ENCODE measurements around the gene NPM3. TPM values are rescaled to one million over a fixed set of nuclear protein-coding genes. Genes with fewer than 3 reads are reported as not detected.
A peak's percentile ranks its signal among the peaks of the same experiment; 100 is the strongest.

The NPM3 gene
- total RNA-seq (10 to 100 TPM; 10.9 to 31.3 (median 16.2) TPM), polyA plus RNA-seq (10 to 100 TPM; 10.3 to 13.7 TPM), total RNA-seq (8.3 reads per million, percentile 32 among the genes with 10 or more reads in this experiment)

GRCh38 chr10:101782811-101783735 is at the start of gene NPM3:
Gene NPM3 (minus strand): TSS chr10:101783446. CDS start chr10:101783390, 56 bp downstream.
- intact Hi-C loops (cut with micrococcal nuclease): loop anchor here (1.0 to 5.0 kb wide), 7 partner anchors 34 to 719 kb away; partner anchors contain the start of genes HPS6 (in 2 of the 2), ACTR1A (in 1 of the 2), BTRC (in 1 of the 2) and DPCD (in 1 of the 2)
- CTCF ChIA-PET: interaction anchor here (0.6 to 4.0 kb wide), 7 partner anchors 11 to 616 kb away, joined by 3 to 15 read pairs (median 3); no protein-coding TSS in a partner anchor

GRCh38 chr10:101832325-101832771 is 49.1 kb upstream of the NPM3 start:
- intact Hi-C loops (cut with micrococcal nuclease): loop anchor here (5.0 to 10.0 kb wide), 4 partner anchors 50 to 798 kb away; partner anchors contain the start of genes BTRC (in 1 of the 2), NPM3 (in 1 of the 2), PDZD7 (in 1 of the 2) and PPRC1 (in 1 of the 2)
- Histone ChIP-seq H3K36me3 (ENCODE audit: control insufficient read depth in 2 of 3, insufficient read depth in 3 of 3, low read length in 3 of 3) (no peaks in the 10 kb centered on the region), H3K9me3 (ENCODE audit: control insufficient read depth in 2 of 3, low read length in 3 of 3) (no peaks in the 10 kb centered on the region), H3K4me3 (ENCODE audit: low read length) (no peak overlapping the region), H3K4me1 (ENCODE audit: control insufficient read depth in 2 of 2, insufficient read depth in 2 of 2, low read length in 2 of 2) (peaks cover 29 to 58% of the 10 kb centered on the region in 2 donors), H3K27me3 (ENCODE audit: control insufficient read depth in 2 of 2, insufficient read depth in 2 of 2, low read length in 2 of 2) (no peaks in the 10 kb centered on the region), H3K27ac (ENCODE audit: low read depth, low read length) (peak overlapping the region; percentile 85)
- Mint-ChIP-seq H3K36me3 (peaks cover 0 to 6% (median 0%) of the 10 kb centered on the region in 5 donors), H3K4me3 (peak overlapping the region in 4 of 10 donors; percentile 34 to 94 (median 68)), H3K27ac (peak overlapping the region; percentile 74 to 100 (median 99)), H3K9me3 (peaks cover 0 to 17% (median 0%) of the 10 kb centered on the region in 11 donors), H3K4me1 (peaks cover 46 to 66% (median 59%) of the 10 kb centered on the region in 7 donors), H3K27me3 (peaks cover 0 to 4% (median 0%) of the 10 kb centered on the region in 5 donors)
- ChIA-PET POLR2A (interaction anchor here (0.7 to 8.8 kb wide), 5 partner anchors 9 to 19 kb away, joined by 4 to 71 read pairs (median 5); partner anchors contain the start of gene OGA), CTCF (interaction anchor here (1.7 to 2.2 kb wide), 2 partner anchors 10 to 14 kb away, joined by 7 to 9 read pairs; partner anchors contain the start of gene OGA)
- DNase-seq (no peak), ATAC-seq (no peak)

More at GRCh38 chr10:101782811-101783735, at the start of gene NPM3:
- peaks cover 6 to 31% (median 19%) of the 10 kb centered on the region in 3 experiments for H3K36me3 ChIP-seq (ENCODE audit: control insufficient read depth in 2 of 3, insufficient read depth in 3 of 3, low read length in 3 of 3)
- no peaks in the 10 kb centered on the region for H3K9me3 ChIP-seq (ENCODE audit: control insufficient read depth in 2 of 3, low read length in 3 of 3)
- H3K36me3 Mint-ChIP-seq: peaks cover 5 to 14% (median 13%) of the 10 kb centered on the region in 5 donors
- DNase-seq (peak in 8 of 9 donors; percentile 68 to 84 (median 77)), ATAC-seq (peak; percentile 82)
- peak within 1 kb of the TSS; percentile 65 to 98 (median 96) for H3K27ac Mint-ChIP-seq
- no peaks in the 10 kb centered on the region for H3K9me3 Mint-ChIP-seq
- peaks cover 36 to 76% (median 61%) of the 10 kb centered on the region in 7 donors for H3K4me1 Mint-ChIP-seq
- H3K4me3 Mint-ChIP-seq: peak within 1 kb of the TSS; percentile 92 to 100 (median 99)
- H3K4me1 ChIP-seq (ENCODE audit: control insufficient read depth in 2 of 2, insufficient read depth in 2 of 2, low read length in 2 of 2): peaks cover 32 to 49% of the 10 kb centered on the region in 2 donors
- H3K27me3 Mint-ChIP-seq: peaks cover 8 to 17% (median 10%) of the 10 kb centered on the region in 5 donors
- POLR2A ChIA-PET: interaction anchor here (0.9 to 4.8 kb wide), 5 partner anchors 12 to 678 kb away, joined by 4 to 31 read pairs (median 5); partner anchors contain the start of gene OGA
- peaks cover 0 to 11% of the 10 kb centered on the region in 2 donors for H3K27me3 ChIP-seq (ENCODE audit: control insufficient read depth in 2 of 2, insufficient read depth in 2 of 2, low read length in 2 of 2)
- peak within 1 kb of the TSS; percentile 81 for H3K27ac ChIP-seq (ENCODE audit: low read depth, low read length)
- peak within 1 kb of the TSS; percentile 68 for H3K4me3 ChIP-seq (ENCODE audit: low read length)

- peaks cover 46 to 66% (median 59%) of the 10 kb centered on the region in 7 donors for H3K4me1 Mint-ChIP-seq
Observed at GRCh38 chr10:101831169-101831811, 48.0 kb upstream of the NPM3 start.

GRCh38 chr10:101830322-101831168 is 47.3 kb upstream of the NPM3 start:
- Histone ChIP-seq H3K4me3 (ENCODE audit: low read length) (peak overlapping the region; percentile 66), H3K27ac (ENCODE audit: low read depth, low read length) (peak overlapping the region; percentile 85), H3K9me3 (ENCODE audit: control insufficient read depth in 2 of 3, low read length in 3 of 3) (no peaks in the 10 kb centered on the region), H3K36me3 (ENCODE audit: control insufficient read depth in 2 of 3, insufficient read depth in 3 of 3, low read length in 3 of 3) (no peaks in the 10 kb centered on the region), H3K4me1 (ENCODE audit: control insufficient read depth in 2 of 2, insufficient read depth in 2 of 2, low read length in 2 of 2) (peaks cover 22 to 53% of the 10 kb centered on the region in 2 donors), H3K27me3 (ENCODE audit: control insufficient read depth in 2 of 2, insufficient read depth in 2 of 2, low read length in 2 of 2) (no peaks in the 10 kb centered on the region)
- ChIA-PET POLR2A (interaction anchor here (0.6 to 8.8 kb wide), 6 partner anchors 9 to 288 kb away, joined by 3 to 71 read pairs (median 4); partner anchors contain the start of gene OGA), CTCF (interaction anchor here (1.2 to 1.5 kb wide), 3 partner anchors 9 to 10 kb away, joined by 3 to 4 read pairs (median 4); no protein-coding TSS in a partner anchor)
- peaks cover 41 to 59% (median 53%) of the 10 kb centered on the region in 7 donors for H3K4me1 Mint-ChIP-seq
- DNase-seq: peak; percentile 89 to 98 (median 95)
- H3K27me3 Mint-ChIP-seq: peaks cover 0 to 4% (median 0%) of the 10 kb centered on the region in 5 donors
- H3K36me3 Mint-ChIP-seq: peaks cover 0 to 6% (median 0%) of the 10 kb centered on the region in 5 donors
- H3K27ac Mint-ChIP-seq: peak overlapping the region; percentile 94 to 100 (median 99)
- H3K4me3 Mint-ChIP-seq: peak overlapping the region; percentile 79 to 94 (median 88)
- intact Hi-C loops (cut with micrococcal nuclease): loop anchor here (1.0 to 10.0 kb wide), 14 partner anchors 10 to 796 kb away; partner anchors contain the start of genes ACTR1A (in 1 of the 2), BTRC (in 1 of the 2), GBF1 (in 1 of the 2) and NFKB2 (in 1 of the 2)
- peaks cover 0 to 17% (median 0%) of the 10 kb centered on the region in 11 donors for H3K9me3 Mint-ChIP-seq
- ATAC-seq: peak; percentile 90

More at GRCh38 chr10:101831169-101831811, 48.0 kb upstream of the NPM3 start:
- no peaks in the 10 kb centered on the region for H3K36me3 ChIP-seq (ENCODE audit: control insufficient read depth in 2 of 3, insufficient read depth in 3 of 3, low read length in 3 of 3)
- no peaks in the 10 kb centered on the region for H3K9me3 ChIP-seq (ENCODE audit: control insufficient read depth in 2 of 3, low read length in 3 of 3)
- intact Hi-C loops (cut with micrococcal nuclease): loop anchor here (1.0 to 10.0 kb wide), 9 partner anchors 9 to 796 kb away; partner anchors contain the start of genes ACTR1A (in 1 of the 2), BTRC (in 1 of the 2), NFKB2 (in 1 of the 2) and NPM3 (in 1 of the 2)
- peak overlapping the region; percentile 85 for H3K27ac ChIP-seq (ENCODE audit: low read depth, low read length)
- H3K27me3 ChIP-seq (ENCODE audit: control insufficient read depth in 2 of 2, insufficient read depth in 2 of 2, low read length in 2 of 2): no peaks in the 10 kb centered on the region
- H3K27me3 Mint-ChIP-seq: peaks cover 0 to 4% (median 0%) of the 10 kb centered on the region in 5 donors
- peak overlapping the region; percentile 79 to 94 (median 88) for H3K4me3 Mint-ChIP-seq
- peaks cover 0 to 17% (median 0%) of the 10 kb centered on the region in 11 donors for H3K9me3 Mint-ChIP-seq
- DNase-seq: no peak
- H3K36me3 Mint-ChIP-seq: peaks cover 0 to 6% (median 0%) of the 10 kb centered on the region in 5 donors
- peak overlapping the region; percentile 94 to 100 (median 99) for H3K27ac Mint-ChIP-seq
- H3K4me1 ChIP-seq (ENCODE audit: control insufficient read depth in 2 of 2, insufficient read depth in 2 of 2, low read length in 2 of 2): peaks cover 28 to 58% of the 10 kb centered on the region in 2 donors
- H3K4me3 ChIP-seq (ENCODE audit: low read length): peak overlapping the region; percentile 66
- ATAC-seq: no peak
- ChIA-PET CTCF (interaction anchor here (1.4 to 2.2 kb wide), 2 partner anchors 8 to 11 kb away, joined by 4 to 9 read pairs; no protein-coding TSS in a partner anchor), POLR2A (interaction anchor here (0.7 to 8.8 kb wide), 9 partner anchors 9 to 288 kb away, joined by 3 to 71 read pairs (median 5); partner anchors contain the start of gene OGA)
